Measurements from ENCODE around the gene MMP24OS.

MMP24OS gene

DNA sequence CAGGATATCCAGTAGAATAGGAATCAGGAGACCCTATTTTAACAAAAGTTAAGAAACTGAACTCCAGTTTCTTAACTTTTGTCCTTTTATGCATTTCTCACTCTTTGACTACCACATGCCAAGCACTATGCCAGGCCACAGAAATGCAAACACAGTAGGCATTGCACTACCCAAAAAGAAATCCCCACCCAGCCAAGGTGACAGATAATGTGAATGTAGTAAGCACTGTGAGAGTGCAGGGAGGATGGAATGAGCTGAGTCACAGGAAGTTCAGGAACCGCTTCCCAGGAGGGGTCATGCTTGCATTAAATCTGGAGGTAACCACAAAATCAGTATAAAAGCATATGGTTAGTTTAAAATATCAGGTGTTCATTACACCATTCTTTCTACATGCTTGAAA, 34.4 kb upstream of the MMP24OS start:
- TF ChIP-seq, protein P1, sequence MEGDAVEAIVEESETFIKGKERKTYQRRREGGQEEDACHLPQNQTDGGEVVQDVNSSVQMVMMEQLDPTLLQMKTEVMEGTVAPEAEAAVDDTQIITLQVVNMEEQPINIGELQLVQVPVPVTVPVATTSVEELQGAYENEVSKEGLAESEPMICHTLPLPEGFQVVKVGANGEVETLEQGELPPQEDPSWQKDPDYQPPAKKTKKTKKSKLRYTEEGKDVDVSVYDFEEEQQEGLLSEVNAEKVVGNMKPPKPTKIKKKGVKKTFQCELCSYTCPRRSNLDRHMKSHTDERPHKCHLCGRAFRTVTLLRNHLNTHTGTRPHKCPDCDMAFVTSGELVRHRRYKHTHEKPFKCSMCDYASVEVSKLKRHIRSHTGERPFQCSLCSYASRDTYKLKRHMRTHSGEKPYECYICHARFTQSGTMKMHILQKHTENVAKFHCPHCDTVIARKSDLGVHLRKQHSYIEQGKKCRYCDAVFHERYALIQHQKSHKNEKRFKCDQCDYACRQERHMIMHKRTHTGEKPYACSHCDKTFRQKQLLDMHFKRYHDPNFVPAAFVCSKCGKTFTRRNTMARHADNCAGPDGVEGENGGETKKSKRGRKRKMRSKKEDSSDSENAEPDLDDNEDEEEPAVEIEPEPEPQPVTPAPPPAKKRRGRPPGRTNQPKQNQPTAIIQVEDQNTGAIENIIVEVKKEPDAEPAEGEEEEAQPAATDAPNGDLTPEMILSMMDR (IDR thresholded peaks at IDR 0.05; ENCODE audit: low read depth, low read length, missing control alignments), result no peak
- no peak for DNase-seq (ENCODE audit: low read depth)
- no peak overlapping the region for H3K4me3 ChIP-seq (ENCODE audit: low read depth, low read length)

DNA sequence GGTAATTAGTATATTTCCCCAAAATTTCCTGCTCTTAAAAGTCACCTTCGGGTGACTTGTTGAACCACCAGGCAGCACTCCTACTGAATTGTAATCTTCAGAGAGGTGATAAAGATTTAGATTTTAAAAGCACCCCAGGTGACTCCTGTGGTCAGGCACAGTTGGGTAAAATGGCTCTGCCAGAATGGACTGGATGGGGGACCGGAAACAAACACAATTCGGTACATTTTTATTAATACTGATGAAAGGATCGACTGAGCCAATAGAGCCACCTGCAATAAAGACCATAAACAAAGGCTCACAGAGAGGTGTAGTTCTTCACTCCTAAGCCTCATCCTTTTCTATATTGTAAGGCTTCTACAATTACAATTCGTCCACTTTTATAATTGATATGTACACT, 33.9 kb upstream of the MMP24OS start:
- no peak for DNase-seq (ENCODE audit: low read depth)
- TF ChIP-seq, protein P1 (IDR thresholded peaks at IDR 0.05; ENCODE audit: low read depth, low read length, missing control alignments), result no peak

DNA sequence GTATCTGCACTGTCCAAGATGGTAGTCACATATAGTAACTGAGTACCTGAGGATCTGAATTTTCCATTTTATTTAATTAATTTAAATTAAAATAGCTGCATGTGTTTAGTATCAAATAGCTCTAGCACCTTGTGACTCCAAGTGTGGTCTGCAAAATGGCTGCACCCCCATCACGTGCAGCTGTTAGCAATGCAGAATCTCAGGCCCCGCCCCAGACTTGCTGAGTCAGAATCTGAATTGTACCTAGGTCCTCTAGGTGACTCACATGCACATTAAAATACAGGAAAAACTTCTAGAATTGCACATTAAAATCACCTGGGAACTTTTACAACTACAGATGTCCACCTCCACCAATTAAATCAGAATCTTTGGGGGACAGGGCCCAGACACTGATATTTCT, 33.5 kb upstream of the MMP24OS start:
- H3K4me3 ChIP-seq (ENCODE audit: low read depth, low read length), result no peak overlapping the region
- peak; percentile 18 for DNase-seq (ENCODE audit: low read depth)
- TF ChIP-seq, protein P1 (IDR thresholded peaks at IDR 0.05; ENCODE audit: low read depth, low read length, missing control alignments), result no peak

More for the DNA sequence above, 33.9 kb upstream of the MMP24OS start:
- H3K4me3 ChIP-seq (ENCODE audit: low read depth, low read length), result no peak overlapping the region

DNA sequence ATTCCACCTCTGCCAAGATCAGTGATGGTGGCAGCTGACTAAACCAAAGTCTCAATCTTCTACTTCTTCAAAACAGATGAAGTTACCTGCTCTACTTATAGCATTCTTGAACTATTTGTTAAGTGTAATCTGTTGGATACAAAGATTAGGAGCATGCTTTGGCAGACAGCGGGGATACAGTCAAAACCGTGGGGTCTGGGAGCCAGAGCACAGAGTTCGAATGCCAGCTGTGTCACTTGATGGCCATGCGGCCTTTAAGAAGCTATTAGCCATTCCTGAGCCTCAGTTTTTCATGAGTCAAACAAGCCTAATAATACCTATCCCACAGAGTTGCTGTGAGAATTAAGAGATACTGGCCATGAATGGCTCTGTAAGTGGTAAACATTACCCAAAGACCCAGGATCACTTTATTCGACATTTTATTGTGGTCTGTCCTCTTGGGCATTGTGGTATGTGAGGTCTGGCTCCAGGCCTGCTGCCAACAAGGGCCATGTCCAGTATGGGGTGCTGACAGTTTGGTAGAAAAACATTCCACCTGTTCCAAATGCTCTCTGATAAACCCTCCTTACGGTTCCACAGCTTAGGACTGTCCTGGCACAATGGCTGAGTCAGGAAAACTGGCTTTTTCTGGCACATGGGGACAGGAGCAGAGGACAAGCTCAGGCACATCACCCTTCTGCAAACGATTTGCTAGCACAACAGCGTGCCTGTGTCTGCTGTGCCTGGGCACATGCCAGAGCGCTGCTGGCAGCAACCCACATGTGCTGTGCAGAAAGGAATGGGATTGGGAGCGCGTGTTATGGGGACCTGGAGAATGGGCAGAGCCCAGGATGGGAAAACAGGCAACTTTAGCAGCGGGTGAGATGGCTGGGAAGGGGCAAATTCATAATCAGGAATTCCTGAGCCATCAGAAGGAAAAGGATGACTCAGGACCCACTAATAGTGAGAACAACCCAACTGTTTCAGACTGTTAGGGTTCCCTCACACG, 30.0 kb upstream of the MMP24OS start:
- no peak for DNase-seq (ENCODE audit: low read depth)
- TF ChIP-seq, protein P1 (IDR thresholded peaks at IDR 0.05; ENCODE audit: low read depth, low read length, missing control alignments), result no peak
- no peak overlapping the region for H3K4me3 ChIP-seq (ENCODE audit: low read depth, low read length)

DNA sequence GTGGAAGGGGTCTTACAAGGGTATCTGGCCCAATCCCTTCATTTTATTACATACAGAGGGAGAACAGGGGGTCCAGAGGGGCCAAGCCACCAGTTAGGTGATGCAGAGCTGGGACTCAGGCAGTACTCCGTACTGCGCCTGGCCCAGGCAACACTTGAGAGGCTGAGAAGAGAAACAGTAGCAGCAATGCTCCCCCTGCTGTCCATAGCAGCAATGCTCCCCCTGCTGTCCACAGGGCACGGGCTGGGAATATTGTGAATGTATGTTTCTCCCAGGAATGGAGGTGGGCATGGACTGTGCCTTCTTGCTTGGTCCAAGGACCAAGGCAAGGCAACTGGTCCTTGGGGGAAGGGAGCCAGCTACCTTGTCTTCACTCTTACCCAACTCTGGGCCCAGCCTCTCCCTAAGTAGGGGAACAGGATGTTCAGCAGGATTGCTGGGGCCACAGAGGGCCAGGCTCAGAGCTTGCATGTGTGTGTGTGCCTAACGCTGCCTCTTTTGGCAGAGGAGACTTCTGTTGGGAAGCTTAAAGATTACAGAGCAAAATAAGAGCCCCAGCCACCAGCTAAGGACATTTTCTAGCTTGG, 29.1 kb upstream of the MMP24OS start:
- TF ChIP-seq, protein P1 (IDR thresholded peaks at IDR 0.05; ENCODE audit: low read depth, low read length, missing control alignments), result peak; percentile 66
- DNase-seq (ENCODE audit: low read depth), result no peak

DNA sequence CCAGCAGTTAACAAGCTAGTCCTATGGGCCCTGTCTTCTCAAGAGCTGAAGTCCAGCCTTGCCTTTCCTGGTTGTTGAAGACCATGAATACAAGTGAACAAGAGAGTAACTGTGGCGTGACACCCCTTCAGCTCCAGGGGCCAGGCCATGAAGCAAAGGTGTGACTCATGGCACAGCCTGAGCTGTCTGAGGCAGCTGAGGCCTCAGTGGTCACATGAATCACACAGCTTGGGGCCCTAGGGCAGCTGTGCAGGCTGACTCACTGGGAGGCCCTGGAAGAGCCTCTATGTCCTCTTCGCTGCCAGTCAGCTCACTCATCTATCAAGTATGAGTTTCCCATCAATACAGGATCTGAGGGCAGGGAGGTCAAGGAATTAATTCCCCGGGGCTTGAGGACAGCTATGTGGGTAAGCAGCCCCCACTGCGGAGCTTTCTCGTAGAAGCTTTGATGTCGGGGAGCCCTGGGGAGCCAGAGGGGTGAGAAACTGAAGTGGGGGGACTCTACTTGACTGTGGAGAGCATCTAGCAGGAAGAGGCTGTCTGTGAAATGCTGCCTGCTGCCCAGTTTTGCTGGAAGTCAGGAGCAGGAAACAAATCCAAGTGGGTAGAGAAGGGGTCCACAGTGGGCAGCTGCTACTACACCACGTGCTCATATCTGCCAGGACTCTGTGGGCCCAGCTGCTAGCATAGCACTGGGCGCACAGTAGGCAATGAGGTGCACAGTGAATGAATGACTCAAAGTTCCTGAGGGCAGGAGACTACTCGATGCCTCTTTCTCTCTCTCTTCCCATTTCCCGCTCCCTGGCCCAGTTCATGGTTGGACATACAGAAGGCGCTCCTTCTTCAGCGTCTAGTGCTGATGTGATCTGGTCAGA, 28.0 kb upstream of the MMP24OS start:
- TF ChIP-seq, protein P1 (IDR thresholded peaks at IDR 0.05; ENCODE audit: low read depth, low read length, missing control alignments), result no peak
- H3K4me3 ChIP-seq (ENCODE audit: low read depth, low read length), result no peak overlapping the region
- no peak for DNase-seq (ENCODE audit: low read depth)

More for the DNA sequence above, 29.1 kb upstream of the MMP24OS start:
- no peak overlapping the region for H3K4me3 ChIP-seq (ENCODE audit: low read depth, low read length)
